ENCODE results near the gene ADCY4.
A peak's percentile ranks its signal among the peaks of the same experiment; 100 is the strongest.

Gene ADCY4

DNA sequence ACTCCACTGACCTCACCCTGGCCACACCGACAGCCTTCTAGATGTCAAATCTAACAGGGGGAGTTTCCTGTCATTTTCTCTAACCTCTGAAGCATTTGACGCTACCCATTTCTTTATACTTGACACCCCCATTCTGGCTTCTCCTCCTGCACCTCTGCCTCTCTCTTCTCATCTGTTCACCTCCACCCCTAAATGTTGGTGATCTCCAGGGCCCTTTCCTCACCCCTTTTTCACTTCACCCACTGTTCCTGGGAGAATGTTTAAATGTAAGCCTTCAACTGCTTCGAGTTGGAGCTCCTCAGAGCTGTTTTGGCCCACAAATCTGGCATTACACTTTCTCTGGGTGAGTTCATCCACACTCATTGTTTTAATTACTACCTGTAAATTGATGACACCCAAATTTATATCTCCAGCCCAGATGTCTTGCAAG lies 63.0 kb downstream of the ADCY4 start:
- DNase-seq: no peak

DNA sequence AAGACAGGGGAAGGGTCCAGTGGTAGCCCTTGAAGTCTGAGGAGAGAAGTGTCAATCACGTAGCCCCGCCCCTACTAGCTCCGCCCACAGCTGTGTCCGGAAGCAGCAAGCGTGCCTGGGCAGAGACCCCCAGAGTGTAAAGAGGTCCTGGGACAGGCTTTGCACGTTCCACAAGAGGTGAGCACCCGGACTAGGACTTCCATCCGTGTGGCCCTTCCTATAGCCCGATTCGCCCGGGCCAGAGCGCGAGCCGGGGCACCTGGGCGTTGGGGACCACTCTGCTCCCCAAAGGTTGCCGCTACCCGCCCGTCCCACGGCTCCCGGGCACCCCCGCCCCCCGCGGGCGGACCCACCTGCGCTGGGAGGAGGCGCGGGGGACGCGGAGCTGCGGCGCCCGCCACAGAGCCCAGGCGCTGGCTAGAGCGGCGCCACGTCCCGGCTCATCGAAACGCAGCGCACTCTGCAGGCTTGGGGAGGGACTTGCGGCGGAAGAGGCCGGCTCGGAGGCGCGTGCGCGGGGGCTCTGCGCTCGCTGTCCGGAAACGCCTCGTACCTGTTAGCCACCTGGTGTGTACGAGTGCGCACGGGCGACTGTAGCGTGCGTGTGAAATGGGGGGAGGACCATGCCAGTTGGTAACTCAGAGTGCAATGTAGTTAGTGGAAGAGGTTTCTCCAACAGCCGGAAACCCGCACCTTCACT lies 63.6 kb downstream of the ADCY4 start, which contains the start of gene RABGGTA:
Gene RABGGTA (minus strand): TSS at position 464 of the 700 bp plus-strand sequence. CDS start 482 bp downstream, outside the sequence.
- DNase-seq: peak; percentile 57 to 80

DNA sequence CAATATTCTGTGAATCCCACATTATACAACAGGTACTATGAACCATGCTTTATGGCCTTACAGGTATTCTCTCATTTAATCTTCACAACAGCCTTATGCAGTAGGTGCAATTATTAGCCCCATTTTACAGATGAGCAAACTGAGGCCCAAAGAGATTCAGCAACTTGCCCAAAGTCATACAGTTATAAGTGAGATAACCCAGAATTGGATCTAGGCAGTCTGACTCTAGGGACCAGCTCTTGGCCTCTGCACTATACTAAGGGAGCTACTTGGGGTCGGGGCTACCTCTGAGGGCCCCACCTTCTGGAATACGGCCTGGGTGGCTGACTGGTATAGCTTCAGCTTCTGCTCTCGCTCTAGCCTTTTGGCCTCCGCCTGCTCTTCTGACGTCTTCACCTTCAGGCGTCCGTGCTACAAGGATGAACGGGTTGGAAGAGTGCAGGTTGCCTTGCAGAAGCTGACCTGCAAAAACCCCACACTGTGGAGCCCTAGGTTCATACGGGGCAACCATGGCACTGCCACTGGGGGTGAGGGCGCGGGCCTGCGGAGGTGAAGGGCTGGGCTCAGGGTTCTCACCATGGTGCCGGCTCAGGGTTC lies 64.2 kb downstream of the ADCY4 start:
- no peak for DNase-seq

DNA sequence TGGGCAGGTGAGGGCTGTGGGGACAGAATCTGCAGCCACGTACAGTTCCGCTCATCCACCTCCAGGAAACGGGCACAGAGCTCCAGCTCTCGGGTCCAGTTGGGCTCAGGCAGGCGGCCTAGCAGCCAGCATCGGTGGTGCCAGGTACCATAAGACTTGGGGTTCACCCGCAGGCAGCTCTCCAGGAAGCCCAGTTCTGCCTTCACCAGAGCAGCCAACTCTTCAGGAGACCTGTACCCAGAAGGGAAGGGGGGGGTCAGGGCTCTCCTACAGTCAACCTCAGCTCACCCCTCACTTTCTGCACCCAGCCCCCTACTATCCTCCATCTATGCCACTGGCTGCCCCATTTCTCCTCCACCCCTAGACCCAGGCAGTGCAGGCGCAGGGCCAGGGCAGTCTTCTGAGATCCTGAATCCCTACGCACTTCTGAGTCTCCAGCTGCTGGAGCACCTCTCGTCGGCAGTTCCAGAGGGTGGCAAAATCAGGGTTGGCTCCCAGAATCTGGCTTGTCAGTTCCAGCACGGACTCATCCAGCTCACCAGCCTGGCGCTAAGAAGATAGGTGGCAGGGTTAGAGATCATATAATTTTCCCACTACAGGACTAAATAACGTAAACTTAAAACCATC lies 64.8 kb downstream of the ADCY4 start:
- no peak for DNase-seq

DNA sequence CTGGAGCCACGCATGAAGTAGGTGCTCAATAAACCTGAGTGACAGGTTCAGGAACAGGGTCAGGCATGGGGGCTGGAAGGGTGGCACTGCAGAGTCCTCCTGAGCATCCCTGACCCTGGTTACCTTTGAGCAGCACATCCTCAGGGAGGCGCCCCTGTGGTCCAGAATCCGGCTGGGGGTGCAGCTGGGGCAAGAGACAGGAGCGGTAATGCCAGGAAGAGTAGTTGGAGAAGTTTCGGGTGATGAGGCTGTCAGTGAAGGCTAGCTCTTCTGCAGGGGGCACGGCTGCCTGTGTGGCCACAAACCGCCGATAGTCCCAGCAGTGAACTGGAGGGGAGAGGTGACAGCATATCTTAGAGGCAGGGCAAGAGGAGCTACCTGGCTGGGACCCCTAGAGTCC lies 65.5 kb downstream of the ADCY4 start:
- DNase-seq: no peak
